Activated T-cell treated with anti-CD3 and anti-CD28 coated beads, Interleukin-2, amount 50 U/mL, for 24 hours (primary cell): Measurements from ENCODE around the gene MALSU1.
"Not testable (repeated sequence)": the region's sequence is repeated elsewhere in the genome, so short reads cannot be mapped to it uniquely, and the experiment has no call there.

ENCODE experiments used
- DNase-seq: peaks from one replicate; pipeline ENCODE4 v3.0.0-alpha.2; 2020
- H3K27ac Mint-ChIP-seq: 2 replicates; pipeline ENCODE4 v1.8.0; 2020; ENCODE audit warnings: mild to moderate bottlenecking, mixed read lengths
- H3K27me3 Mint-ChIP-seq: 2 replicates; pipeline ENCODE4 v1.8.0; 2020; ENCODE audit warnings: mixed read lengths
- H3K36me3 Mint-ChIP-seq: 2 replicates; pipeline ENCODE4 v1.8.0; 2020; ENCODE audit warnings: low read depth, mixed read lengths
- H3K4me1 Mint-ChIP-seq: 2 replicates; pipeline ENCODE4 v1.8.0; 2020; ENCODE audit warnings: low read depth, mixed read lengths
- H3K4me3 Mint-ChIP-seq: 2 replicates; pipeline ENCODE4 v1.8.0; 2020; ENCODE audit warnings: mild to moderate bottlenecking, moderate library complexity, mixed read lengths
- H3K9me3 Mint-ChIP-seq: 2 replicates; pipeline ENCODE4 v1.8.0; 2020; ENCODE audit warnings: mixed read lengths

Gene MALSU1

GRCh38 chr7:23298141-23298881 lies 828 bp upstream of the MALSU1 start:
- H3K4me1 Mint-ChIP-seq: peaks cover 38% of the 10 kb centered on the region
- H3K4me3 Mint-ChIP-seq: peak overlapping the region; percentile 96
- peaks cover 40% of the 10 kb centered on the region for H3K36me3 Mint-ChIP-seq

GRCh38 chr7:23299770-23300300 lies 696 bp downstream of the MALSU1 start:
- Mint-ChIP-seq H3K27me3 (no peaks in the 10 kb centered on the region), H3K9me3 (no peaks in the 10 kb centered on the region), H3K27ac (peak overlapping the region; percentile 95), H3K4me1 (peaks cover 48% of the 10 kb centered on the region), H3K36me3 (peaks cover 53% of the 10 kb centered on the region), H3K4me3 (peak overlapping the region; percentile 96)
- no peak for DNase-seq

More at GRCh38 chr7:23298141-23298881, 828 bp upstream of the MALSU1 start:
- no peaks in the 10 kb centered on the region for H3K27me3 Mint-ChIP-seq
- no peak for DNase-seq
- peak overlapping the region; percentile 95 for H3K27ac Mint-ChIP-seq
- no peaks in the 10 kb centered on the region for H3K9me3 Mint-ChIP-seq

- no peaks in the 10 kb centered on the region for H3K27me3 Mint-ChIP-seq
- no peaks in the 10 kb centered on the region for H3K9me3 Mint-ChIP-seq
- H3K4me1 Mint-ChIP-seq: peaks cover 55% of the 10 kb centered on the region
- H3K36me3 Mint-ChIP-seq: peaks cover 90% of the 10 kb centered on the region
- DNase-seq: no peak
- no peak overlapping the region for H3K4me3 Mint-ChIP-seq
- H3K27ac Mint-ChIP-seq: peak overlapping the region; percentile 89
Measured at GRCh38 chr7:23306936-23307521, 7.9 kb downstream of the MALSU1 start.

- H3K27ac Mint-ChIP-seq: peak overlapping the region; percentile 22
- H3K36me3 Mint-ChIP-seq: peaks cover 80% of the 10 kb centered on the region
Measured at GRCh38 chr7:23308754-23309153, 9.6 kb downstream of the MALSU1 start.

GRCh38 chr7:23312141-23312540 lies 13.0 kb downstream of the MALSU1 start:
- H3K27ac Mint-ChIP-seq, DNase-seq, H3K27me3 Mint-ChIP-seq, H3K4me3 Mint-ChIP-seq, H3K9me3 Mint-ChIP-seq: not testable (repeated sequence)
- peaks cover 50% of the 10 kb centered on the region for H3K36me3 Mint-ChIP-seq
- H3K4me1 Mint-ChIP-seq: peaks cover 19% of the 10 kb centered on the region

More at GRCh38 chr7:23308754-23309153, 9.6 kb downstream of the MALSU1 start:
- Mint-ChIP-seq H3K27me3 (no peaks in the 10 kb centered on the region), H3K4me3 (no peak overlapping the region), H3K4me1 (peaks cover 46% of the 10 kb centered on the region), H3K9me3 (no peaks in the 10 kb centered on the region)
- DNase-seq: no peak

- peaks cover 4% of the 10 kb centered on the region for H3K27me3 Mint-ChIP-seq
- peaks cover 17% of the 10 kb centered on the region for H3K36me3 Mint-ChIP-seq
- H3K9me3 Mint-ChIP-seq: no peaks in the 10 kb centered on the region
- no peak overlapping the region for H3K27ac Mint-ChIP-seq
- no peak overlapping the region for H3K4me3 Mint-ChIP-seq
- no peak for DNase-seq
- peaks cover 8% of the 10 kb centered on the region for H3K4me1 Mint-ChIP-seq
Measured at GRCh38 chr7:23315366-23315765, 16.2 kb downstream of the MALSU1 start.

- Mint-ChIP-seq H3K4me3 (no peak overlapping the region), H3K9me3 (no peaks in the 10 kb centered on the region), H3K4me1 (no peaks in the 10 kb centered on the region), H3K27me3 (peaks cover 5% of the 10 kb centered on the region), H3K36me3 (no peaks in the 10 kb centered on the region), H3K27ac (no peak overlapping the region)
- no peak for DNase-seq
Measured at GRCh38 chr7:23331132-23331531, 32.0 kb downstream of the MALSU1 start.

DNA sequence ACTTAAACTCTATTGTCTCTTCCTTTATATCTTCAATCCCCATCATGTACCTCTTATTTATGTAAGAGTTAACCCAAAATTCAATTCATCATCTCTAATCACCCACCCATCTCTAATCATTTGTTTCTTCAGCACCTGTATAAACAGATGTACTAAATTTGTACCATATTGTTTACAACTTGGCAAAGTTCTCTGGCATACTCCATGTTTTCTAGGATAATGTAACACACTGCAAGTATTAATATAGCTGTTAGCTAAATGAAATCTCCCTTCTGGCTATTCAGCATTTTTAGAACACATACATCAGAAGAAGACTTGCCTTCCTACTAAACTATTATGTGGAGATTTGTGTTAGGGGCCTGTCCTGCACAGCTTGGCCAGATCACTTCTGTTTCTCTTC lies 33.1 kb downstream of the MALSU1 start:
- no peaks in the 10 kb centered on the region for H3K9me3 Mint-ChIP-seq
- H3K36me3 Mint-ChIP-seq: no peaks in the 10 kb centered on the region
- no peaks in the 10 kb centered on the region for H3K4me1 Mint-ChIP-seq
- H3K27me3 Mint-ChIP-seq: peaks cover 9% of the 10 kb centered on the region
- H3K4me3 Mint-ChIP-seq: no peak overlapping the region
- DNase-seq: no peak
- no peak overlapping the region for H3K27ac Mint-ChIP-seq

GRCh38 chr7:23332910-23333612 lies 33.9 kb downstream of the MALSU1 start:
- no peak for DNase-seq
- H3K4me3 Mint-ChIP-seq: no peak overlapping the region
- H3K4me1 Mint-ChIP-seq: no peaks in the 10 kb centered on the region
- no peaks in the 10 kb centered on the region for H3K36me3 Mint-ChIP-seq
- H3K27me3 Mint-ChIP-seq: peaks cover 16% of the 10 kb centered on the region
- peaks cover 2% of the 10 kb centered on the region for H3K9me3 Mint-ChIP-seq
- H3K27ac Mint-ChIP-seq: no peak overlapping the region

- H3K27ac Mint-ChIP-seq: no peak overlapping the region
- no peak for DNase-seq
- H3K36me3 Mint-ChIP-seq: no peaks in the 10 kb centered on the region
- H3K4me3 Mint-ChIP-seq: no peak overlapping the region
- H3K9me3 Mint-ChIP-seq: peaks cover 2% of the 10 kb centered on the region
- H3K4me1 Mint-ChIP-seq: no peaks in the 10 kb centered on the region
- H3K27me3 Mint-ChIP-seq: peaks cover 16% of the 10 kb centered on the region
Measured at GRCh38 chr7:23333671-23334246, 34.6 kb downstream of the MALSU1 start.

DNA sequence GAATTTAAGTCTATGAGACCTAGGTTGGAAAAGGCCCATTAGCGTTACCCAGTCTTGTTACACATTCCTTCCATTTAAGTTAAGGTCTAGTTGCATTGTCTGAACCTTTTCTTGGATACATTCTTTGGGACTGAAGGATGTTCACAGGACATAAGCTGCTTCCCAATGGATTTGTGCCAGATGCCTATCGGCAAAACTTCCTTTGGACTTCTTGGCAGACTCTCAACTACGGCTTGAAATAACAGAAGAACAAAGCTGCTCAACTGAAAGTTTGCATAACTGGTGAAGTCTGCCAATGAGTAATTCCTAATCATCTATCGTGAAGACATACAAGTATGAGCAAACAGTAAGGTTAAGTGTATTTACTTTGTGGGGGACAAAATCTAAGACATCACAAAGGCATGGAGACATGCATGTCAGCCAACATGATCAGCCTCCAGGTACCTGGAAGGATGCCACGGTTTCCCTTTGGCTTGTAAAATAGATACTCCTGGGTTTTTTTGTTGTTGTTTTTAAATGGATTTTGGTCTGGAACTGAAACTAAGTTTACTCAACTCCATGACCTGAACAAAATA lies 35.4 kb downstream of the MALSU1 start:
- Mint-ChIP-seq H3K4me1 (no peaks in the 10 kb centered on the region), H3K27ac (no peak overlapping the region), H3K4me3 (no peak overlapping the region), H3K9me3 (peaks cover 2% of the 10 kb centered on the region), H3K27me3 (peaks cover 20% of the 10 kb centered on the region), H3K36me3 (no peaks in the 10 kb centered on the region)
- no peak for DNase-seq

DNA sequence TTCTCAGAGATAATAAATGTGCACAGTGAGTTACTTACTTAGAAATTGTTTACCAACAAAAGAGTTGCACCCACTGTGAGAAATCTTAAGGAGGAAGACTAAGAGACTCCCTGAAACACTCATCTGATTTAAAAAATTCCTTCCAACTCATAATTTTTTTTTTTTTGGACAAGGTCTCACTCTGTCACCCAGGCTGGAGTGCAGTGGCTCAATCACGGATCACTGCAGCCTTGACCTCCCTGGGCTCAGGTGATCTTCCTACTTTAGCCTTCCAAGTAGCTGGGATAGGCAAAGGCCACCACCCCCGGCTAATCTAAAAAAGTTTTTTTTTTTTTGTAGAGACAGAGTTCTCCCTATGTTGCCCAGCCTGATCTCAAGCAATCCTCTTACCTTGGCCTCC lies 36.0 kb downstream of the MALSU1 start:
- Mint-ChIP-seq H3K4me1 (no peaks in the 10 kb centered on the region), H3K9me3 (peaks cover 2% of the 10 kb centered on the region), H3K4me3 (no peak overlapping the region), H3K36me3 (no peaks in the 10 kb centered on the region), H3K27ac (no peak overlapping the region), H3K27me3 (peaks cover 20% of the 10 kb centered on the region)
- DNase-seq: no peak

DNA sequence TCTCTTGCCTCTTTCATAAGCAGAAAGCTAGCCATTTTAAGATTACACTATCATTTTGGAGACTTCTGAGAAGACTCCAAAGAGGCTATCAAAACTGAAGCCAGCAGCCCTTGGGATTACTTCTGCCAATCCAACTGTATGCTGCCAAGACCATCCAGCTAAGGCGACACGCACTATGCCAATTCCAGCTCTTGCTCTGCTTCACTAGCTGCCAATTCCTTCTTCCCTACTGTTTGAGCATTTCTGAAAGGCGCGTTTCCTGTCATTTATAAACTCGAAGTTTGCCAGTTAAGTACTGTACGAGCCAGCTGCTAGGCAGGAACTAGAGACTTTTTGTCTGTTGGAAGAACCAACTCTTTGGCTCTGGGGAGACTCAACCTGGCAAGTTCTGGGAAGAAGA lies 36.5 kb downstream of the MALSU1 start:
- Mint-ChIP-seq H3K27ac (no peak overlapping the region), H3K9me3 (peaks cover 2% of the 10 kb centered on the region), H3K4me3 (no peak overlapping the region), H3K36me3 (no peaks in the 10 kb centered on the region), H3K27me3 (peaks cover 20% of the 10 kb centered on the region), H3K4me1 (no peaks in the 10 kb centered on the region)
- no peak for DNase-seq

DNA sequence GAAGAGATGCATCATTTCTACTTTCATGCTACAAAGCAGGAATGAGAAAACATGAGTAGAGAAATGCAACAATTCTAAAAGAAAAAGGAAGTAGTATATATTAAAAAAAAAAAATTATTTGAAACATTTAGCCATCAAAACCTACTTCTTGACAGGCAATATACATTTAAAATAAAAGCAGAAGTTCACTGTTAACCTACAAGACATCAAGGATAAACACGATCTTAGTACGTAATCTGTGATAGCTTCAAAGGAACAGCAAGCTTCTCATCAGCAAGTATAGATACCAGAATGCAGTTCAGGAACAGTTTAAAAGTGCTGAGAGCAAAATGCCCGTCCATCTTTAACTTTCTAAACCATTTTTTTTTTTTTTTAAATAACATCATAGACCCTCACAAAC lies 36.9 kb downstream of the MALSU1 start:
- H3K36me3 Mint-ChIP-seq: no peaks in the 10 kb centered on the region
- DNase-seq: no peak
- H3K27ac Mint-ChIP-seq: no peak overlapping the region
- no peaks in the 10 kb centered on the region for H3K4me1 Mint-ChIP-seq
- H3K9me3 Mint-ChIP-seq: peaks cover 2% of the 10 kb centered on the region
- peaks cover 20% of the 10 kb centered on the region for H3K27me3 Mint-ChIP-seq
- H3K4me3 Mint-ChIP-seq: no peak overlapping the region
